A673 (cell line): ENCODE measurements around the gene TBC1D24.

Source experiments
- CTCF ChIP-seq: fragments of 300-800, 200-600 bp; sonication (generic); conservative IDR thresholded peaks from 2 replicates; pipeline ENCODE4 v1.5.1; 2017; ENCODE audit warnings: low read depth, mild to moderate bottlenecking, antibody characterized with exemption, low read length, moderate library complexity, mixed read lengths
- EZH2 ChIP-seq: fragments of 200-600 bp; sonication (generic); IDR thresholded peaks from 2 replicates; pipeline ENCODE4 v1.6.1; 2017; ENCODE audit warnings: borderline replicate concordance, low read depth, mild to moderate bottlenecking, mixed read lengths, antibody characterized with exemption, low read length; ENCODE audit not compliant: poor library complexity, severe bottlenecking

- no peak for TF ChIP-seq CTCF
- no peak for TF ChIP-seq EZH2
Measured at GRCh38 chr16:2451851-2452320, 23.0 kb upstream of the TBC1D24 start.
